ENCODE data around the gene CCDC154. TPM values are rescaled to one million over a fixed set of nuclear protein-coding genes. Genes with fewer than 3 reads are reported as not detected.

Gene CCDC154
- total and polyA plus RNA-seq, 2 donors (not counting 3 experiments of a cell fraction or from before 2014, with no cell fraction given) = 0.65 to 0.75 TPM

GRCh38 chr16:1446296-1447080 lies 2.1 kb upstream of the CCDC154 start:
- Histone ChIP-seq H3K79me2 (ENCODE audit: control insufficient read depth, insufficient read depth, low read length) (no peaks in the 10 kb centered on the region), H2AFZ (ENCODE audit: low read depth, low read length) (no peak overlapping the region), H3K36me3 (ENCODE audit: control insufficient read depth in 2 of 2, extremely low read depth in 1 of 2, insufficient read depth in 2 of 2, low read length in 2 of 2) (peaks cover 0 to 21% of the 10 kb centered on the region in 2 experiments), H3K4me2 (ENCODE audit: insufficient read depth, low read length) (no peak overlapping the region), H3K27me3 (ENCODE audit: control insufficient read depth in 2 of 2, insufficient read depth in 2 of 2, low read length in 2 of 2) (no peaks in the 10 kb centered on the region), H3K9me3 (replicated peaks; ENCODE audit: control insufficient read depth, insufficient read depth, low read length) (no peaks in the 10 kb centered on the region), H3K9ac (replicated peaks; ENCODE audit: extremely low read depth, insufficient read depth, low read length) (no peak overlapping the region), H3K9me1 (replicated peaks; ENCODE audit: control insufficient read depth, extremely low read depth, insufficient read depth, low read length) (no peaks in the 10 kb centered on the region), H3K4me3 (replicated peaks in 1 of 3; ENCODE audit: insufficient read depth in 1 of 3, low read depth in 1 of 3, low read length in 3 of 3) (no peak overlapping the region), H4K20me1 (replicated peaks; ENCODE audit: control insufficient read depth, extremely low read depth, insufficient read depth, low read length) (no peaks in the 10 kb centered on the region), H3K27ac (ENCODE audit: insufficient read depth, low read depth, low read length) (no peak overlapping the region), H3K4me1 (ENCODE audit: control insufficient read depth, extremely low read depth, insufficient read depth, low read length) (no peaks in the 10 kb centered on the region)
- intact Hi-C loops (cut with micrococcal nuclease) = no loop called here
- DNase-seq (ENCODE audit: low read depth, low spot score) = no peak
- ChIA-PET POLR2A (no interaction called here), CTCF (no interaction called here)
- BruUV-seq (replicated peaks) = no TSS peak
- TF ChIP-seq CTCF (IDR thresholded peaks at IDR 0.05; ENCODE audit: extremely low read depth in 1 of 2, insufficient read depth in 1 of 2, low read depth in 1 of 2, low read length in 2 of 2) (no peak), JUN (IDR thresholded peaks at IDR 0.05; ENCODE audit: borderline replicate concordance, insufficient read depth, insufficient read length, low read depth) (no peak), MYC (IDR thresholded peaks at IDR 0.05; ENCODE audit: low read depth, low read length) (no peak), GATA2 (IDR thresholded peaks at IDR 0.05; ENCODE audit: insufficient read depth, insufficient read length, low read depth, low read length) (no peak), POLR2AphosphoS5 (IDR thresholded peaks at IDR 0.05; ENCODE audit: insufficient read depth, low read depth, low read length) (no peak), FOS (IDR thresholded peaks at IDR 0.05; ENCODE audit: borderline replicate concordance, insufficient read depth, low read length) (no peak), POLR2A (IDR thresholded peaks at IDR 0.05; ENCODE audit: low read depth, low read length) (no peak), MAX (IDR thresholded peaks at IDR 0.05; ENCODE audit: insufficient read depth, insufficient read length) (no peak), EZH2 (IDR thresholded peaks at IDR 0.05; ENCODE audit: borderline replicate concordance, low read depth, low read length, severe bottlenecking) (no peak)
- FAIRE-seq = no peak
- dilution Hi-C loops (cut with MboI; ENCODE audit: extremely low pct_ligation_motif_present, low sequenced_read_pairs) = no loop called here

All from endothelial cell of umbilical vein (primary cell).